Mesendoderm (in vitro differentiated cells): ENCODE results near the gene SAMD14.
"Not testable (repeated sequence)": the region's sequence is repeated elsewhere in the genome, so short reads cannot be mapped to it uniquely, and the experiment has no call there.

ENCODE experiments used
- DNase-seq: peaks from one replicate; pipeline ENCODE4 v3.0.0; 2013
- H2AK5ac ChIP-seq: 2 replicates; pipeline ENCODE4 v1.6.1; 2013; ENCODE audit warnings: low read length, inconsistent platforms
- H2BK120ac ChIP-seq: 2 replicates; pipeline ENCODE4 v1.6.1; 2013; ENCODE audit warnings: low read depth, mild to moderate bottlenecking, low read length, moderate library complexity, mixed read lengths
- H2BK15ac ChIP-seq: replicated peaks from 2 replicates; pipeline ENCODE4 v1.6.1; 2013; ENCODE audit warnings: low read depth, mild to moderate bottlenecking, moderate library complexity
- H2BK5ac ChIP-seq: 2 replicates; pipeline ENCODE4 v1.6.1; 2013; ENCODE audit warnings: low read length, inconsistent platforms
- H3K18ac ChIP-seq: 2 replicates; pipeline ENCODE4 v1.6.1; 2013; ENCODE audit warnings: mild to moderate bottlenecking, low read length, mixed read lengths
- H3K23ac ChIP-seq: one replicate; pipeline ENCODE4 v1.6.1; 2013; ENCODE audit warnings: low read length
- H3K27ac ChIP-seq: 2 replicates; pipeline ENCODE4 v1.5.1; 2013; ENCODE audit warnings: low read depth, mild to moderate bottlenecking, inconsistent platforms, low read length, moderate library complexity
- H3K27me3 ChIP-seq: 2 replicates; pipeline ENCODE4 v1.6.1; 2013; ENCODE audit warnings: low read length, control low read depth, mild to moderate bottlenecking, inconsistent platforms; ENCODE audit not compliant: insufficient read depth, poor library complexity
- H3K36me3 ChIP-seq: 2 replicates; pipeline ENCODE4 v1.6.1; 2013; ENCODE audit warnings: low read length, inconsistent platforms; ENCODE audit not compliant: control insufficient read depth, insufficient read depth
- H3K4ac ChIP-seq: one replicate; pipeline ENCODE4 v1.6.1; 2013; ENCODE audit warnings: low read depth, mild to moderate bottlenecking, low read length, moderate library complexity
- H3K4me1 ChIP-seq: 2 replicates; pipeline ENCODE4 v1.6.1; 2013; ENCODE audit warnings: low read depth, low read length, inconsistent platforms; ENCODE audit not compliant: control insufficient read depth
- H3K4me2 ChIP-seq: 2 replicates; pipeline ENCODE4 v1.6.1; 2013; ENCODE audit warnings: low read length
- H3K4me3 ChIP-seq: 2 replicates; pipeline ENCODE4 v1.5.1; 2013; ENCODE audit warnings: mild to moderate bottlenecking, low read length
- H3K56ac ChIP-seq: one replicate; pipeline ENCODE4 v1.6.1; 2013; ENCODE audit warnings: low read length
- H3K79me1 ChIP-seq: 2 replicates; pipeline ENCODE4 v1.6.1; 2013; ENCODE audit warnings: low read length, inconsistent platforms
- H3K79me2 ChIP-seq: 2 replicates; pipeline ENCODE4 v1.6.1; 2013; ENCODE audit warnings: mild to moderate bottlenecking, low read length; ENCODE audit not compliant: control insufficient read depth, insufficient read depth
- H3K9ac ChIP-seq: 2 replicates; pipeline ENCODE4 v1.6.1; 2013; ENCODE audit warnings: low read length, inconsistent platforms
- H4K5ac ChIP-seq: one replicate; pipeline ENCODE4 v1.6.1; 2013; ENCODE audit warnings: low read length
- H4K8ac ChIP-seq: one replicate; pipeline ENCODE4 v1.6.1; 2013; ENCODE audit warnings: low read depth, mild to moderate bottlenecking, control low read depth, low read length, moderate library complexity
- WGBS: extraction: QIAGEN DNeasy Blood & Tissue Kit; methylation state at CpG from one replicate; pipeline ENCODE4 v1.1.7; 2013; ENCODE audit warnings: low lambda C conversion rate, missing lambda C conversion rate; ENCODE audit not compliant: insufficient coverage; ENCODE audit errors: extremely low coverage; 5-methylcytosine and 5-hydroxymethylcytosine counted together

Gene SAMD14

DNA sequence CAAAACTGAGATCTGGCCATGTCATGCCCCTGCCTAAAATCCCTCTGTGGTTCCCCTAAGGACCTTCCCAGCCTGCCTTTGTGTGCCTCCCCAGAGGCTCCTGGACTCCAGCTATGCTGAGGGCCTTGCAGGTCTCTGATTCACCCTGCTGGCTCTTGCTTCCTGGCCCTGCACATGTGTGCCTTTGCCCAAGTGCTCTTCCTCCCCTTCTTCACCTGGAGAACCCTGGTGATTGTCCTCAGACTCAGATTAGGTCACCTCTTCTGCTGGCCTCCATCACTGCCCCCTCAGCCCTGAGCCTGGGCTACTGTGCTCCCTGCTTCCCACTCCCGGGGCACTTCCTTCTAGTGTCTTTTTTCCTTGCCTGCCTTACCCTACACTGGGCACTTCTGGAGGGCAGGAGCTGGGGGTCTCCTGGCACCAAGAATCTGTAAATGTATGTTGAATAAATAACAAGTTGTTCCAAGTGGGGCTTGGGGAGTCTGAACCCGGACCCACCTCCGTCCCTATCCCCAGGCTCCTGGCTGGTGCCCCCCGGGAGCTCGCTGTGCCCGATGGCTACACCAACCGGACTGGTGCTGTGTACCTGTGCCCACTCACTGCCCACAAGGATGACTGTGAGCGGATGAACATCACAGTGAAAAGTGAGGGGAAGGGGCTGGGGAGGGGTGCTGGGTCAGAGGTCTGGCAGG lies 66.3 kb downstream of the SAMD14 start:
- Histone ChIP-seq H2BK120ac (no peak overlapping the region), H2AK5ac (no peak overlapping the region), H4K8ac (no peak overlapping the region), H3K4ac (no peak overlapping the region), H3K9ac (no peak overlapping the region), H2BK5ac (no peak overlapping the region), H4K5ac (no peak overlapping the region), H3K4me3 (no peak overlapping the region), H3K79me1 (no peaks in the 10 kb centered on the region), H2BK15ac (no peak overlapping the region), H3K56ac (no peak overlapping the region), H3K23ac (no peak overlapping the region), H3K79me2 (no peaks in the 10 kb centered on the region), H3K4me1 (no peaks in the 10 kb centered on the region), H3K18ac (no peak overlapping the region), H3K27ac (no peak overlapping the region), H3K27me3 (no peaks in the 10 kb centered on the region), H3K36me3 (no peaks in the 10 kb centered on the region), H3K4me2 (no peak overlapping the region)
- no peak for DNase-seq
- no CpG with 5 or more reads among the region's 8 CpGs for WGBS

DNA sequence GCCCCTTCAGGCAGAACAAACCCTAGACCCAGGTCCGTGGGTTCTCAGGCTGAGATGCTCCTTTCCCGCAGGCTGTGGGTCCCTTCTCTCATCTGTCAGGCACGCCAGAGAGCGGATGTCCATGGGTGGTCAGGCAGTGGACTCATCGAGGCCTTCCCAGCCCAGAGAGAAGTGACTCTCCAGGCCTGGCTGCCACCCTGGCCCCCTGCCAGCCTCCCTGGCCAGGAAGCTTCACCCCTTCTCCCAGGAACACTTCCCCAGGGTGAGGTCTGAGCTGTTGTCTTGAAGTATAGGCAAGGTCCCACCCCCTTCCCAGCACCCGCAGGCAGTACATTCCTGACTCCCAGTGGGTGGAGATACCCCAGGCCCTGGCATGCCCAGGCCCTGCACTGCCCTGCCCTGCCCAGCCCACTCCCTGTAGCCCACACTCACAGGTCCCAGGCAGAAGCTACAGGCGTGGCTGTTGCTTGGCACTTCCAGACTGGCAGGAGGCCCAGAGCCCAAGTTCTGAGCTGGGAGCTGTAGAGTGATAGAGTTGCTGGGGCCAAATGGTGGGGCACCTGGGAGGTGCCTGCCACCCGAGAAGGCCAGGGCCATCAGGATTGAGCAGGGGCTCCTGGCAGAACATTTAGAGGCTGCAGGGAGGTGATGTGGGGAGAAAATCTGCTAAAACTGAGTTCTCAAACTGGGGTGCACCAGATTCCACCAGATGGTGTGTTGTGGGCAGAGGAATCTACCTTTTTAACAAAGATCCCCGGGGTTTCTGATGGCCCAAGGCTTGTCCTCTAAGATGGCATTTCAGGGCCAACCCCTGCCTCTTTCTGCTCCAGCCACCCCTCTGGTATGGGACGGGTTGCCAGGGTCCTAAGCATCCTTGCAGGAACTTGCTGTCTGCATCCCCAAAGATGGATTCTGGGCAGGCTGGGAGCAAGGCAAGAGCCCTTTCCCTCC lies 67.4 kb downstream of the SAMD14 start:
- no peak overlapping the region for H3K18ac ChIP-seq
- no peak overlapping the region for H3K4ac ChIP-seq
- no peak overlapping the region for H3K9ac ChIP-seq
- H3K4me2 ChIP-seq = no peak overlapping the region
- no peak overlapping the region for H2BK120ac ChIP-seq
- no peak overlapping the region for H3K23ac ChIP-seq
- DNase-seq = no peak
- no peak overlapping the region for H3K56ac ChIP-seq
- no peaks in the 10 kb centered on the region for H3K79me2 ChIP-seq
- no peak overlapping the region for H2BK5ac ChIP-seq
- H3K36me3 ChIP-seq = no peaks in the 10 kb centered on the region
- H4K8ac ChIP-seq = no peak overlapping the region
- H3K27ac ChIP-seq = no peak overlapping the region
- no peak overlapping the region for H3K4me3 ChIP-seq
- H2BK15ac ChIP-seq = no peak overlapping the region
- no CpG with 5 or more reads among the region's 10 CpGs for WGBS
- no peaks in the 10 kb centered on the region for H3K27me3 ChIP-seq
- H3K4me1 ChIP-seq = no peaks in the 10 kb centered on the region
- no peak overlapping the region for H2AK5ac ChIP-seq
- no peaks in the 10 kb centered on the region for H3K79me1 ChIP-seq
- no peak overlapping the region for H4K5ac ChIP-seq

DNA sequence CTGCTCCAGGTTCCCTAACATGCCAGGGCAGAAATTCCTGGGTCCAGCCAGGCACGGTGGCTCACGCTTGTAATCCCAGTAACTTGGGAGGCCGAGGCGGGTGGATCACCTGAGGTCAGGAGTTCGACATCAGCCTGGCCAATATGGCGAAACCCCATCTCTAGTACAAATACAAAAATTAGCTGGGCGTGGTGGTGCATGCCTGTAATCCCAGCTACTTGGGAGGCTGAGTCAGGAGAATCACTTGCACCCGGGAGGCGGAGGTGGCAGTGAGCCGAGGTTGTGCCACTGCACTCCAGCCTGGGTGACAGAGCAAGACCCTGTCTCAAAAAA lies 68.3 kb downstream of the SAMD14 start:
- not testable (repeated sequence) for H3K18ac ChIP-seq, DNase-seq, H3K27ac ChIP-seq

DNA sequence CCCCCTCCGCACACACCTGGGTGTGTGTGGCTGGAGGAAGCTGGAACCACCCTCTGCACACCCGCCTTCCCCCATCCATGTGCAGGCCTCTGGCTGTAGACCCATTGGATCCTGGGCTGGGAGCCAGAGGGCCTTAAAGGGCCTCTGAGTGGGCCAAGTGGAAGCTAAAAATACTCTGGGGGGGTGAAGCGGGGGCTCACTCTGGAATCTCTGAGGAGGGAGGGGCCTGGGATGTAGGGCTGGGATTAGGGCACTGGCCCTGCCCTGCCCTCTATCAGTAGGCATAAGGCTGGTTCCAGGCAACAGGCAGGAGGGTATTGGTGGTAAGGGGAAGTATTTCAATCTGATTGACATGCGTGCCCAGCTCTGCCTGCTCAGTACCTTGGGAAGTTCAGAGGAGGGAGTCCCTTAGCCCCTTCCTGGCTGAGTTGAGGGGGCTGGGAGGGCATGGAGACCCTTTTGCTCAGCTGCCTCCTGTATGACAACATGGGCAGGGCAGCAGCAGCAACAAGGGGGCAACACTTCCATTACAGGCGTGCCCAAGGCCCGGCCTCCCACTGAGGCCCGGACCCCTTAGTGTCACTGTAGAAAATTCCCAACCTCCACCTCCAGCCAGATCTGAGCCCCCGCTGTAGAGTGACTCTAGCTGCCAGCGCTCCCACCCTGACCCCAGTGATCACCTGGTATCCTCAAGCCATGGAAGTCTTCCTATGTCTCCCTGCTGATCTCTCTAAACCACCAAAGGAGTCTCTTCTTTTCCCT lies 68.8 kb downstream of the SAMD14 start:
- Histone ChIP-seq H2BK120ac (no peak overlapping the region), H2AK5ac (no peak overlapping the region), H3K9ac (no peak overlapping the region), H3K23ac (no peak overlapping the region), H4K8ac (no peak overlapping the region), H3K79me1 (no peaks in the 10 kb centered on the region), H3K4me2 (no peak overlapping the region), H3K18ac (no peak overlapping the region), H2BK5ac (no peak overlapping the region), H3K79me2 (no peaks in the 10 kb centered on the region), H3K27me3 (no peaks in the 10 kb centered on the region), H3K4me3 (no peak overlapping the region), H3K4ac (no peak overlapping the region), H3K27ac (no peak overlapping the region), H2BK15ac (no peak overlapping the region), H3K56ac (no peak overlapping the region), H3K4me1 (peaks cover 5% of the 10 kb centered on the region), H3K36me3 (no peaks in the 10 kb centered on the region), H4K5ac (no peak overlapping the region)
- WGBS = no CpG with 5 or more reads among the region's 9 CpGs
- DNase-seq = no peak

More for the DNA sequence above, 68.3 kb downstream of the SAMD14 start:
- not testable (repeated sequence) for H4K8ac ChIP-seq, H2BK5ac ChIP-seq, H2BK120ac ChIP-seq, H3K79me1 ChIP-seq, H4K5ac ChIP-seq, H3K4me3 ChIP-seq, H3K23ac ChIP-seq, H3K56ac ChIP-seq, H2AK5ac ChIP-seq, H3K4me1 ChIP-seq, H3K9ac ChIP-seq, H3K27me3 ChIP-seq, H3K4me2 ChIP-seq, H3K4ac ChIP-seq, H2BK15ac ChIP-seq, H3K79me2 ChIP-seq, H3K36me3 ChIP-seq
- no CpG with 5 or more reads among the region's 10 CpGs for WGBS
